IMR-90 (cell line): ENCODE data around the gene TLR6. TPM values are rescaled to one million over a fixed set of nuclear protein-coding genes. Genes with fewer than 3 reads are reported as not detected.

Experiments
- ATAC-seq: fragments of 200-7000 bp; cut with Tn5 transposase; 2 replicates; pipeline ENCODE4 v1.9.1; 2020; ENCODE audit warnings: low read depth, mild to moderate bottlenecking, moderate library complexity
- BruUV-seq: library from RNA; stranded (reverse); fragments of 400-500 nt; replicated peaks from 2 replicates; lab custom pipeline; 2021; lab: Mats Ljungman, UMichigan
- CTCF ChIA-PET: fragments of 300-600 bp; formaldehyde crosslinking; extraction: SDS; loops from one replicate; lab custom pipeline; 2021; ENCODE audit warnings: antibody characterized with exemption; lab: Yijun Ruan, JAX
- POLR2A ChIA-PET: fragments of 300-600 bp; sonication (Branson Sonifier 250); formaldehyde crosslinking; loops from one replicate; lab custom pipeline; 2022; ENCODE audit warnings: antibody characterized with exemption; ENCODE audit not compliant: unreplicated experiment; lab: Charles Lee
- DNase-seq: peaks from one replicate; pipeline ENCODE4 v3.0.0; 2013
- H2AFZ ChIP-seq: replicated peaks from 2 replicates; pipeline ENCODE3; 2013; ENCODE audit warnings: low read length, mild to moderate bottlenecking; ENCODE audit not compliant: poor library complexity
- H2AK5ac ChIP-seq: 2 replicates; pipeline ENCODE4 v1.6.1; 2013; ENCODE audit warnings: low read depth, low read length, inconsistent platforms
- H2AK9ac ChIP-seq: replicated peaks from 2 replicates; pipeline ENCODE3; 2013; ENCODE audit warnings: mild to moderate bottlenecking, low read depth, low read length, moderate library complexity; ENCODE audit not compliant: poor library complexity
- H2BK120ac ChIP-seq: 2 replicates; pipeline ENCODE4 v1.6.1; 2013; ENCODE audit warnings: low read depth, low read length, inconsistent platforms
- H2BK15ac ChIP-seq: 3 replicates; pipeline ENCODE4 v1.6.1; 2013; ENCODE audit warnings: low read depth, low read length, inconsistent platforms
- H2BK20ac ChIP-seq: 2 replicates; pipeline ENCODE4 v1.6.1; 2013; ENCODE audit warnings: low read depth, mild to moderate bottlenecking, inconsistent platforms, low read length, moderate library complexity
- H2BK5ac ChIP-seq: 2 replicates; pipeline ENCODE4 v1.6.1; 2013; ENCODE audit warnings: mild to moderate bottlenecking, low read depth, low read length, inconsistent platforms; ENCODE audit not compliant: poor library complexity, severe bottlenecking
- H3K14ac ChIP-seq: replicated peaks from 2 replicates; pipeline ENCODE4 v1.6.1; 2013; ENCODE audit warnings: low read depth, low read length, inconsistent platforms
- H3K18ac ChIP-seq: 2 replicates; pipeline ENCODE4 v1.6.1; 2013; ENCODE audit warnings: low read depth, low read length, control low read depth
- H3K23ac ChIP-seq: 2 replicates; pipeline ENCODE4 v1.6.1; 2013; ENCODE audit warnings: low read depth, low read length, inconsistent platforms
- H3K27ac ChIP-seq: 2 replicates; pipeline ENCODE4 v1.5.1; 2013; ENCODE audit warnings: mild to moderate bottlenecking, control low read depth, low read length; ENCODE audit not compliant: insufficient read depth
- H3K27me3 ChIP-seq: 2 replicates; pipeline ENCODE4 v1.6.1; 2013; ENCODE audit warnings: low read length; ENCODE audit not compliant: control insufficient read depth, insufficient read depth
- H3K36me3 ChIP-seq: 2 replicates; pipeline ENCODE4 v1.6.1; 2013; ENCODE audit warnings: low read length, mixed read lengths; ENCODE audit not compliant: control insufficient read depth, insufficient read depth
- H3K4ac ChIP-seq: 2 replicates; pipeline ENCODE4 v1.6.1; 2013; ENCODE audit warnings: low read depth, low read length, inconsistent platforms
- H3K4me1 ChIP-seq: 2 replicates; pipeline ENCODE4 v1.6.1; 2013; ENCODE audit warnings: low read length, mixed read lengths; ENCODE audit not compliant: control insufficient read depth, insufficient read depth
- H3K4me2 ChIP-seq: 2 replicates; pipeline ENCODE4 v1.6.1; 2013; ENCODE audit warnings: low read depth, mild to moderate bottlenecking, control low read depth, low read length, moderate library complexity
- H3K4me3 ChIP-seq: 2 replicates; pipeline ENCODE4 v1.5.1; 2013; ENCODE audit warnings: low read depth, mild to moderate bottlenecking, control low read depth, low read length, moderate library complexity; ENCODE audit not compliant: insufficient read depth
- H3K56ac ChIP-seq: 2 replicates; pipeline ENCODE4 v1.6.1; 2013; ENCODE audit warnings: low read length, inconsistent platforms; ENCODE audit not compliant: insufficient read depth; ENCODE audit errors: extremely low read depth
- H3K79me1 ChIP-seq, 2 experiments: 2 replicates each; pipeline ENCODE4 v1.6.1; 2013; ENCODE audit warnings: low read length in 2 of 2, inconsistent platforms in 1 of 2, low read depth in 1 of 2
- H3K9ac ChIP-seq: 2 replicates; pipeline ENCODE4 v1.6.1; 2013; ENCODE audit warnings: low read depth, low read length, control low read depth
- H3K9me1 ChIP-seq: 2 replicates; pipeline ENCODE4 v1.6.1; 2013; ENCODE audit warnings: low read length, inconsistent platforms; ENCODE audit not compliant: insufficient read depth
- H3K9me3 ChIP-seq: 2 replicates; pipeline ENCODE4 v1.6.1; 2013; ENCODE audit warnings: low read length; ENCODE audit not compliant: control insufficient read depth, insufficient read depth
- H4K20me1 ChIP-seq: 2 replicates; pipeline ENCODE4 v1.6.1; 2013; ENCODE audit warnings: low read length, inconsistent platforms; ENCODE audit not compliant: insufficient read depth
- H4K5ac ChIP-seq: 2 replicates; pipeline ENCODE4 v1.6.1; 2013; ENCODE audit warnings: mild to moderate bottlenecking, low read depth, low read length, control low read depth
- H4K8ac ChIP-seq, 2 experiments: 2 replicates each; pipeline ENCODE4 v1.6.1; 2013; ENCODE audit warnings: low read depth in 2 of 2, low read length in 2 of 2, control low read depth in 1 of 2, inconsistent platforms in 1 of 2
- H4K91ac ChIP-seq: 2 replicates; pipeline ENCODE4 v1.6.1; 2013; ENCODE audit warnings: low read depth, low read length, inconsistent platforms; ENCODE audit not compliant: insufficient read depth
- BHLHE40 ChIP-seq: fragments of 150-350 bp; IDR thresholded peaks from 2 replicates; pipeline ENCODE4 v1.6.1; 2016; ENCODE audit warnings: mild to moderate bottlenecking, low read depth, low read length
- FOS ChIP-seq: fragments of 150-350 bp; IDR thresholded peaks from 2 replicates; pipeline ENCODE4 v1.6.1; 2016; ENCODE audit warnings: low read depth, low read length
- MAFK ChIP-seq: IDR thresholded peaks from 2 replicates; pipeline ENCODE4 v1.6.1; 2012; ENCODE audit warnings: low read depth, low read length, improper control_type of control experiment
- MAZ ChIP-seq: IDR thresholded peaks from 2 replicates; pipeline ENCODE4 v1.6.1; 2012; ENCODE audit warnings: low read depth, mild to moderate bottlenecking, low read length, improper control_type of control experiment, moderate library complexity, borderline replicate concordance
- NFE2L2 ChIP-seq: fragments of 150-350 bp; IDR thresholded peaks from 2 replicates; pipeline ENCODE4 v1.6.1; 2016; ENCODE audit warnings: low read depth, mild to moderate bottlenecking, low read length
- RAD21 ChIP-seq: IDR thresholded peaks from 2 replicates; pipeline ENCODE4 v1.6.1; 2012; ENCODE audit warnings: low read length, improper control_type of control experiment
- RCOR1 ChIP-seq: IDR thresholded peaks from 2 replicates; pipeline ENCODE4 v1.6.1; 2012; ENCODE audit warnings: mild to moderate bottlenecking, low read length, improper control_type of control experiment; ENCODE audit not compliant: insufficient replicate concordance
- RFX5 ChIP-seq: IDR thresholded peaks from 2 replicates; pipeline ENCODE4 v1.8.0; 2012; ENCODE audit warnings: low read depth, mild to moderate bottlenecking, low read length, moderate library complexity
- USF2 ChIP-seq: fragments of 150-350 bp; IDR thresholded peaks from 2 replicates; pipeline ENCODE4 v1.6.1; 2017; ENCODE audit warnings: mild to moderate bottlenecking, antibody characterized with exemption, low read length, low read depth
- WGBS, 2 experiments: methylation state at CpG; one replicate each; pipeline versions ENCODE4 v1.1.5 to v1.1.7; 2013; ENCODE audit warnings: missing lambda C conversion rate in 2 of 2; ENCODE audit not compliant: insufficient read length in 1 of 2; ENCODE audit errors: extremely low coverage in 2 of 2; 5-methylcytosine and 5-hydroxymethylcytosine counted together
- dilution Hi-C: fragments of 300-500 bp; cut with HindIII; formaldehyde crosslinking; loops from one replicate; pipeline ENCODE4 v1.14.3; 2018; ENCODE audit warnings: low sequenced_read_pairs; ENCODE audit not compliant: unreplicated experiment
- in situ Hi-C: fragments of 300-500 bp; cut with MboI; formaldehyde crosslinking; loops from 3 replicates; pipeline ENCODE4 v1.14.3; 2019; ENCODE audit warnings: low sequenced_read_pairs, inconsistent platforms, mixed read lengths
- intact Hi-C: fragments of 100-400 bp; cut with micrococcal nuclease; formaldehyde crosslinking; loops from 2 replicates; pipeline ENCODE4 v1.10.0; 2022
- polyA plus RNA-seq, 3 experiments: library from polyadenylated mRNA; depleted of rRNA; stranded (reverse); fragments of >200 nt; gene quantifications; 2 replicates each; pipeline ENCODE4 v1.2.3, GENCODE V29; 2012; ENCODE audit warnings: low replicate concordance in 1 of 3
- total RNA-seq: library from RNA; depleted of rRNA; stranded (reverse); fragments of >200 nt; gene quantifications from 2 replicates; pipeline ENCODE4 v1.2.3, GENCODE V29; 2012

The TLR6 gene
- total and polyA plus RNA-seq, 2 of the 4 experiments (the other 2 are of a cell fraction) = 1.4 to 3.9 TPM

- CTCF ChIA-PET = interaction anchor here (1.0 to 2.2 kb wide), 7 partner anchors 9 to 74 kb away, joined by 3 to 10 read pairs (median 6); no protein-coding TSS in a partner anchor
These were observed 74.8 kb downstream of the TLR6 start for GRCh38 chr4:38781854-38782261.

More at GRCh38 chr4:38781854-38782261, 74.8 kb downstream of the TLR6 start:
- Histone ChIP-seq H4K91ac (no peak overlapping the region), H2AFZ (no peak overlapping the region), H3K23ac (no peak overlapping the region), H3K14ac (no peak overlapping the region), H3K9ac (no peak overlapping the region), H3K4ac (no peak overlapping the region), H3K4me1 (no peaks in the 10 kb centered on the region), H3K4me2 (no peak overlapping the region), H3K56ac (no peak overlapping the region), H2BK15ac (no peak overlapping the region), H4K5ac (no peak overlapping the region), H2AK9ac (no peak overlapping the region), H3K9me1 (no peaks in the 10 kb centered on the region), H2BK5ac (no peak overlapping the region), H4K20me1 (no peaks in the 10 kb centered on the region), H4K8ac (no peak overlapping the region), H3K18ac (no peak overlapping the region), H3K79me1 (no peaks in the 10 kb centered on the region), H3K36me3 (no peaks in the 10 kb centered on the region), H3K27ac (no peak overlapping the region), H2AK5ac (no peak overlapping the region), H3K9me3 (no peaks in the 10 kb centered on the region), H3K27me3 (peaks cover 4% of the 10 kb centered on the region), H3K4me3 (no peak overlapping the region), H2BK120ac (no peak overlapping the region), H2BK20ac (no peak overlapping the region)
- TF ChIP-seq BHLHE40 (no peak), MAZ (no peak), NFE2L2 (no peak), FOS (no peak), USF2 (no peak), RFX5 (no peak), MAFK (no peak), RAD21 (no peak), RCOR1 (no peak)
- intact Hi-C loops = loop anchor here (2.0 kb wide), 1 partner anchor 75 kb away; the partner anchor contains the start of gene TLR6
- dilution Hi-C loops = no loop called here
- no CpG with 5 or more reads among the region's 4 CpGs for WGBS, 2 experiments
- no peak for ATAC-seq
- BruUV-seq = no TSS peak
- DNase-seq = no peak
- in situ Hi-C loops = no loop called here
- POLR2A ChIA-PET = no interaction called here
